ENCODE results near the gene FOXG1. TPM values are rescaled to one million over a fixed set of nuclear protein-coding genes. Genes with fewer than 3 reads are reported as not detected.
A peak's percentile ranks its signal among the peaks of the same experiment; 100 is the strongest.

FOXG1 gene
- polyA plus RNA-seq, 1 experiment = not detected

- Histone ChIP-seq H3K36me3 (ENCODE audit: control insufficient read depth, insufficient read depth, low read length) (no peaks in the 10 kb centered on the region), H3K4me3 (ENCODE audit: low read depth, low read length) (no peak overlapping the region), H3K27me3 (ENCODE audit: control insufficient read depth, insufficient read depth, low read length) (peaks cover 53% of the 10 kb centered on the region)
- POLR2A ChIA-PET = interaction anchor here (0.7 kb wide), 1 partner anchor 9 kb away, joined by 3 read pairs; no protein-coding TSS in a partner anchor
- no peak for DNase-seq (ENCODE audit: low read depth)
- TF ChIP-seq CTCF (IDR thresholded peaks at IDR 0.05; ENCODE audit: insufficient read depth, low read depth, low read length) = no peak
- CTCF ChIA-PET = interaction anchor here (0.8 to 3.0 kb wide), 5 partner anchors 8 to 785 kb away, joined by 3 to 9 read pairs (median 4); no protein-coding TSS in a partner anchor
These were observed 2.1 kb upstream of the FOXG1 start for GRCh38 chr14:28764257-28765160.

GRCh38 chr14:28765169-28765830 lies 1.3 kb upstream of the FOXG1 start:
- ChIA-PET CTCF (interaction anchor here (0.7 to 3.0 kb wide), 4 partner anchors 8 to 14 kb away, joined by 3 to 9 read pairs (median 4); no protein-coding TSS in a partner anchor), POLR2A (interaction anchor here (0.7 kb wide), 1 partner anchor 8 kb away, joined by 3 read pairs; no protein-coding TSS in a partner anchor)
- Histone ChIP-seq H3K36me3 (ENCODE audit: control insufficient read depth, insufficient read depth, low read length) (no peaks in the 10 kb centered on the region), H3K4me3 (ENCODE audit: low read depth, low read length) (no peak overlapping the region), H3K27me3 (ENCODE audit: control insufficient read depth, insufficient read depth, low read length) (peaks cover 45% of the 10 kb centered on the region)
- no peak for TF ChIP-seq CTCF (IDR thresholded peaks at IDR 0.05; ENCODE audit: insufficient read depth, low read depth, low read length)
- DNase-seq (ENCODE audit: low read depth) = no peak

- Histone ChIP-seq H3K4me3 (ENCODE audit: low read depth, low read length) (peak overlapping the region; percentile 28; the same call in 1 of the 2 replicates), H3K36me3 (ENCODE audit: control insufficient read depth, insufficient read depth, low read length) (no peaks in the 10 kb centered on the region), H3K27me3 (ENCODE audit: control insufficient read depth, insufficient read depth, low read length) (peaks cover 43% of the 10 kb centered on the region)
- no peak for TF ChIP-seq CTCF (IDR thresholded peaks at IDR 0.05; ENCODE audit: insufficient read depth, low read depth, low read length)
- ChIA-PET POLR2A (no interaction called here), CTCF (interaction anchor here (0.7 to 3.0 kb wide), 4 partner anchors 8 to 249 kb away, joined by 3 to 9 read pairs (median 4); no protein-coding TSS in a partner anchor)
- no peak for DNase-seq (ENCODE audit: low read depth)
These were observed 637 bp upstream of the FOXG1 start for GRCh38 chr14:28765831-28766468.

GRCh38 chr14:28767030-28767852 lies 654 bp downstream of the FOXG1 start:
- Histone ChIP-seq H3K27me3 (ENCODE audit: control insufficient read depth, insufficient read depth, low read length) (peaks cover 33% of the 10 kb centered on the region), H3K36me3 (ENCODE audit: control insufficient read depth, insufficient read depth, low read length) (no peaks in the 10 kb centered on the region), H3K4me3 (ENCODE audit: low read depth, low read length) (peak overlapping the region; percentile 18; the same call in 1 of the 2 replicates)
- ChIA-PET POLR2A (no interaction called here), CTCF (interaction anchor here (0.6 to 1.7 kb wide), 3 partner anchors 9 to 14 kb away, joined by 4 to 7 read pairs (median 4); no protein-coding TSS in a partner anchor)
- DNase-seq (ENCODE audit: low read depth) = no peak
- TF ChIP-seq CTCF (IDR thresholded peaks at IDR 0.05; ENCODE audit: insufficient read depth, low read depth, low read length) = no peak
